ENCODE measurements around the gene C2CD4C. TPM values are rescaled to one million over a fixed set of nuclear protein-coding genes. Genes with fewer than 3 reads are reported as not detected.

C2CD4C gene
- total RNA-seq, 1 experiment from 2014 or later = 1.8 TPM

GRCh38 chr19:456547-457110 is 47.7 kb upstream of the C2CD4C start:
- no TSS peak for BruUV-seq (replicated peaks)
- H3K27ac ChIP-seq (ENCODE audit: low read depth, low read length, poor library complexity, severe bottlenecking) = no peak overlapping the region
- DNase-seq (ENCODE audit: low spot score) = no peak
- H3K36me3 ChIP-seq (ENCODE audit: insufficient read depth, low read length, poor library complexity, severe bottlenecking) = no peaks in the 10 kb centered on the region
- no peaks in the 10 kb centered on the region for H3K9me3 ChIP-seq (ENCODE audit: low read depth, low read length, poor library complexity, severe bottlenecking)
- intact Hi-C loops (cut with micrococcal nuclease; ENCODE audit: unreplicated experiment) = no loop called here
- H3K4me3 ChIP-seq (ENCODE audit: low read depth, low read length, poor library complexity, severe bottlenecking) = no peak overlapping the region
- no peaks in the 10 kb centered on the region for H3K4me1 ChIP-seq (ENCODE audit: insufficient read depth, low read length, poor library complexity, severe bottlenecking)
- TF ChIP-seq EZH2 (IDR thresholded peaks at IDR 0.05; ENCODE audit: borderline replicate concordance, low read depth, low read length, poor library complexity, severe bottlenecking) (no peak), CTCF (conservative IDR thresholded peaks at IDR 0.05; ENCODE audit: low read depth, low read length) (no peak)
- ChIA-PET CTCF (no interaction called here), POLR2A (ENCODE audit: low non-redundant PET) (no interaction called here)
- H3K27me3 ChIP-seq (replicated peaks; ENCODE audit: insufficient read depth, low read depth, low read length, poor library complexity) = peaks cover 13% of the 10 kb centered on the region

GRCh38 chr19:455851-456546 is 47.1 kb upstream of the C2CD4C start:
- Histone ChIP-seq H3K4me1 (ENCODE audit: insufficient read depth, low read length, poor library complexity, severe bottlenecking) (no peaks in the 10 kb centered on the region), H3K27ac (ENCODE audit: low read depth, low read length, poor library complexity, severe bottlenecking) (no peak overlapping the region), H3K36me3 (ENCODE audit: insufficient read depth, low read length, poor library complexity, severe bottlenecking) (no peaks in the 10 kb centered on the region), H3K9me3 (ENCODE audit: low read depth, low read length, poor library complexity, severe bottlenecking) (no peaks in the 10 kb centered on the region), H3K4me3 (ENCODE audit: low read depth, low read length, poor library complexity, severe bottlenecking) (no peak overlapping the region), H3K27me3 (replicated peaks; ENCODE audit: insufficient read depth, low read depth, low read length, poor library complexity) (peaks cover 6% of the 10 kb centered on the region)
- no TSS peak for BruUV-seq (replicated peaks)
- no peak for DNase-seq (ENCODE audit: low spot score)
- ChIA-PET CTCF (no interaction called here), POLR2A (ENCODE audit: low non-redundant PET) (no interaction called here)
- TF ChIP-seq EZH2 (IDR thresholded peaks at IDR 0.05; ENCODE audit: borderline replicate concordance, low read depth, low read length, poor library complexity, severe bottlenecking) (no peak), CTCF (conservative IDR thresholded peaks at IDR 0.05; ENCODE audit: low read depth, low read length) (no peak)
- intact Hi-C loops (cut with micrococcal nuclease; ENCODE audit: unreplicated experiment) = no loop called here

GRCh38 chr19:455031-455705 is 46.2 kb upstream of the C2CD4C start:
- Histone ChIP-seq H3K27me3 (replicated peaks; ENCODE audit: insufficient read depth, low read depth, low read length, poor library complexity) (peaks cover 5% of the 10 kb centered on the region), H3K4me3 (ENCODE audit: low read depth, low read length, poor library complexity, severe bottlenecking) (no peak overlapping the region), H3K36me3 (ENCODE audit: insufficient read depth, low read length, poor library complexity, severe bottlenecking) (no peaks in the 10 kb centered on the region), H3K9me3 (ENCODE audit: low read depth, low read length, poor library complexity, severe bottlenecking) (no peaks in the 10 kb centered on the region), H3K27ac (ENCODE audit: low read depth, low read length, poor library complexity, severe bottlenecking) (no peak overlapping the region), H3K4me1 (ENCODE audit: insufficient read depth, low read length, poor library complexity, severe bottlenecking) (no peaks in the 10 kb centered on the region)
- CTCF ChIA-PET = no interaction called here
- POLR2A ChIA-PET (ENCODE audit: low non-redundant PET) = no interaction called here
- no peak for DNase-seq (ENCODE audit: low spot score)
- TF ChIP-seq CTCF (conservative IDR thresholded peaks at IDR 0.05; ENCODE audit: low read depth, low read length) (no peak), EZH2 (IDR thresholded peaks at IDR 0.05; ENCODE audit: borderline replicate concordance, low read depth, low read length, poor library complexity, severe bottlenecking) (no peak)
- intact Hi-C loops (cut with micrococcal nuclease; ENCODE audit: unreplicated experiment) = no loop called here
- no TSS peak for BruUV-seq (replicated peaks)

Data from A673 (cell line).